GM13977 (cell line): ENCODE data around the gene DUSP8.
"Not testable (repeated sequence)": the region's sequence is repeated elsewhere in the genome, so short reads cannot be mapped to it uniquely, and the experiment has no call there.

Experiments used
- DNase-seq: peaks from one replicate; pipeline ENCODE4 v3.0.0; 2012; ENCODE audit warnings: low spot score
- CTCF ChIP-seq: IDR thresholded peaks from 2 replicates; pipeline ENCODE4 v1.5.1; 2012; ENCODE audit warnings: mild to moderate bottlenecking, control low read depth; ENCODE audit not compliant: insufficient read depth; ENCODE audit errors: extremely low read depth, missing control alignments
- in situ Hi-C: fragments of 300-500 bp; cut with MboI; formaldehyde crosslinking; loops from one replicate; pipeline ENCODE4 v1.12.0; 2022; ENCODE audit warnings: low sequenced_read_pairs, low pct_unique_long_range_greater_than_20kb, mixed read lengths, inconsistent platforms; ENCODE audit not compliant: unreplicated experiment

Gene DUSP8

GRCh38 chr11:1516273-1517067 is 55.6 kb downstream of the DUSP8 start:
- no peak for TF ChIP-seq CTCF
- DNase-seq = no peak
- in situ Hi-C loops = no loop called here

- DNase-seq = peak; percentile 92
- peak; percentile 94 for TF ChIP-seq CTCF
- in situ Hi-C loops = no loop called here
These were observed 56.7 kb downstream of the DUSP8 start for GRCh38 chr11:1515082-1516060.

DNA sequence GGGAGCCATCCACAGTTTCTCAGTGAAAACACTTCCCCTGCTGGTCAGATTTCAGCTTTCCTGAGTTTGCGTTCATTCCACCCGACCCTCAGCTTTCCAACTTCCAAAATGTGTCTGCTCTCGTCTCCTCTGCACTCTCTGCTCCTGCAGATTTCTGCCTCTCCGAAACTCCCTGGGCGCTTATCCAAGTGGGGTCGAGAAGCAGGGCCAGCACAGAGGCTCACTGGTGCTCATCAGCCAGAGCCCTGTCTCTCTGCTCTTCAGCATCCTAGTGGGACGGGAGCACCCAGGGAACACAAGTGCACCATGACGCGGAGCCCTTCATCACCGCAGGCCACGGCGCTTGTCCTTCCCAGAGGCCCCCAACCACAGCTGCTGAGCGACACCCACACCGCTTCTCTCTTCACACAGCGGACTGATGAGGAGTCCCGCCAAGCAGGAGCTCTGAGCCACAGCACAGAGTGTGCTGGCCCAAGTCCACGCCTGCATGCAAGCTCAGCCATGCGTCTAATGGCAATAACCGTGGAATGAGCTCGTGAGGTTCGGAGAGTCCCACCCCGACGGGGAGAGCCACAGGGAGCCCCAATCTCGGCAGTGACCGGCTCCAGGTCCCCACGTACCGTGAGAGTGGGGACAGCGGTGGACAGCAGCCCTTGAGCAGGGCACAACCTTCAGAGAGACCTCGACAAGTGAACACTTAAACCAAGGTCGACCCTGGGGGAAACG is 57.6 kb downstream of the DUSP8 start:
- in situ Hi-C loops = no loop called here

GRCh38 chr11:1513326-1514296 is 58.5 kb downstream of the DUSP8 start:
- no peak for DNase-seq
- no peak for TF ChIP-seq CTCF
- in situ Hi-C loops = no loop called here

More for the DNA sequence above, 57.6 kb downstream of the DUSP8 start:
- no peak for DNase-seq
- no peak for TF ChIP-seq CTCF

- DNase-seq = not testable (repeated sequence)
These were observed 59.4 kb downstream of the DUSP8 start for GRCh38 chr11:1512531-1513258.

More at GRCh38 chr11:1512531-1513258, 59.4 kb downstream of the DUSP8 start:
- in situ Hi-C loops = not testable (repeated sequence)
